Heart left ventricle (tissue), 16 donors: ENCODE measurements around the gene MUSK. TPM values are rescaled to one million over a fixed set of nuclear protein-coding genes. Genes with fewer than 3 reads are reported as not detected.
A peak's percentile ranks its signal among the peaks of the same experiment; 100 is the strongest.
"Not testable (repeated sequence)": the region's sequence is repeated elsewhere in the genome, so short reads cannot be mapped to it uniquely, and the experiment has no call there.

Experiments
- ATAC-seq, 4 donors: fragments of 200-7000 bp; cut with Tn5 transposase; one replicate each; pipeline ENCODE4 v1.9.1; 2020 to 2022; ENCODE audit warnings: moderate library complexity in 4 of 4, mild to moderate bottlenecking in 3 of 4, moderate number of reproducible peaks in 1 of 4
- DNase-seq, 5 donors: peaks; one replicate each; pipeline ENCODE4 v3.0.0-alpha.2; 2020
- H3K27ac ChIP-seq, 12 donors: fragments of 200-600 bp; sonication (generic) in 4 of 12; one replicate each; pipeline versions ENCODE4 v1.5.0 to v1.8.0; 2016 to 2022; ENCODE audit warnings: mild to moderate bottlenecking in 2 of 12
- H3K27me3 ChIP-seq, 9 donors: fragments of 200-600 bp; sonication (generic) in 2 of 9; one replicate each; pipeline versions ENCODE4 v1.5.1 to v1.8.0; 2016 to 2022; ENCODE audit warnings: mild to moderate bottlenecking in 3 of 9
- H3K36me3 ChIP-seq, 9 donors: fragments of 200-600 bp; sonication (generic) in 2 of 9; one replicate each; pipeline versions ENCODE4 v1.5.0 to v1.8.0; 2018 to 2022; ENCODE audit warnings: mild to moderate bottlenecking in 2 of 9
- H3K4me1 ChIP-seq, 12 donors: fragments of 200-600 bp; sonication (generic) in 4 of 12; one replicate each; pipeline versions ENCODE4 v1.5.0 to v1.8.0; 2016 to 2022; ENCODE audit warnings: mild to moderate bottlenecking in 3 of 12
- H3K4me3 ChIP-seq, 12 donors: fragments of 200-600 bp; sonication (generic) in 4 of 12; one replicate each; pipeline versions ENCODE4 v1.5.0 to v1.8.0; 2017 to 2022; ENCODE audit warnings: mild to moderate bottlenecking in 9 of 12, moderate library complexity in 4 of 12
- H3K9me3 ChIP-seq, 12 donors: fragments of 200-600 bp; sonication (generic) in 4 of 12; one replicate each; pipeline versions ENCODE4 v1.5.0 to v1.8.0; 2016 to 2022; ENCODE audit warnings: mild to moderate bottlenecking in 1 of 12
- POLR2A ChIP-seq, 2 donors: fragments of 450-650 bp; IDR thresholded peaks; one replicate each; pipeline ENCODE4 v1.6.1; 2017; ENCODE audit warnings: antibody characterized with exemption in 2 of 2, mild to moderate bottlenecking in 2 of 2, moderate library complexity in 2 of 2
- WGBS, 4 donors: extraction: QIAGEN DNeasy Blood & Tissue Kit in 2 of 4; methylation state at CpG; one replicate each; pipeline versions ENCODE4 v1.1.5 to v1.1.7; 2013 to 2018; 5-methylcytosine and 5-hydroxymethylcytosine counted together
- intact Hi-C, 10 donors: fragments of 100-400 bp; cut with DNase I; formaldehyde crosslinking; loops; one replicate each; pipeline versions ENCODE4 v1.11.1 to v1.14.2; 2022
- polyA plus RNA-seq, 2 donors: library from polyadenylated mRNA; stranded (reverse); fragments of 200-250 nt; gene quantifications; one replicate each; pipeline ENCODE4 v1.2.3, GENCODE V29; 2013
- total RNA-seq, 9 donors: library from RNA; depleted of rRNA in 2 of 9; stranded (reverse); fragments of >200 nt in 2 of 9; fragmentation: NEBNext Ultra II Directional in 3 of 9; extraction: Animal tissue kit (Norgen Biotek cat#: 25700) in 3 of 9; gene quantifications; one replicate each; pipeline versions ENCODE4 v1.1.0 to v1.2.4, GENCODE V29; 2016 to 2023
- TF ChIP-seq, protein P1 (sequence below), 12 donors: fragments of 200-600 bp; sonication (generic) in 4 of 12; IDR thresholded peaks; one replicate each; pipeline versions ENCODE4 v1.5.0 to v1.8.0; 2018 to 2022; ENCODE audit warnings: antibody characterized with exemption in 12 of 12, mild to moderate bottlenecking in 5 of 12
- donor health status: ischemic (EF 13 %, LVEDD 7.1; RV severe dilation, severe dysfunction).
- donor health status: healthy with polysubstance abuse.
- donor health status: DM: no; HTN: yes; CAD: no.
- donor health status: DM: no; HTN: no; CAD: no.
- donor health status: ischemic (EF 25% LVEDD 6.9; RV normal size, moderate dysfunction).
- donor health status: ischemic (EF 25% LVEDD 5.7; RV mildly dilated, moderate dysfunction).
- donor health status: healthy.
- donor health status: DM: yes; HTN: yes; CAD: no.
- donor health status: ischemic (EF 35%, LVEDD 5.7; RV mildly dilated, moderate dysfunction).
- donor health status: nonischemic (EF 11% LVEDD 7.7; RV severe dilation, severe dysfunction).
- donor health status: DM: yes; HTN: yes; CAD: no.
- donor health status: PGD.
- donor health status: ischemic (EF 29% LVEDD 5.4; RV normal size, mild dysfunction).
- donor health status: nonischemic (EF 23%, LVEDD 6.1; RV moderate dilation, normal function).

MUSK gene
- total and polyA plus RNA-seq, 11 donors = 0.23 to 6.0 (median 0.77) TPM

DNA sequence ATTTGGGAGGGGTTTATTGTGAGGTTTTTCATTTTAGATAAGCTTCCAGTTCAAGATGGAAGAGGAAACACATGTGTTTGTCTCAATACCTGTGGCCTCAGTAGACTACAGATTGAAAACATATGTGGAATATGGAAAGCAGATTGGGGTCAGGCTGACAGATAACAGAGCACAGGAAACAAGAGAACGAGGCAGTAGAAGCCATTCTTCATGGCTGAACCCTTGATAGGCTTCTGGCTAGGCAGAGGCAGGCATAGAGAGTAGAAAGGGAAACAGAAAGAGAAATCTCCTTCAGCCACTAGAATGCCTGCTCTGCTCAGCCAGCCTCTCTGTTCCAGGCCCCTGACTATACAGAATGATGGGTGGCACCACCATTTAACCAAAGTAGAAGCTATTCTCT lies 152.5 kb downstream of the MUSK start:
- ATAC-seq (no peak), DNase-seq (no peak)
- Histone ChIP-seq H3K27me3 (no peaks in the 10 kb centered on the region), H3K4me3 (no peak overlapping the region), H3K27ac (no peak overlapping the region), H3K4me1 (peaks cover 0 to 6% (median 0%) of the 10 kb centered on the region in 12 donors), H3K9me3 (peaks cover 0 to 14% (median 0%) of the 10 kb centered on the region in 12 donors), H3K36me3 (no peaks in the 10 kb centered on the region)
- intact Hi-C loops = no loop called here
- 10 to 24% (median 19%) methylated on average over 1 of the region's 1 CpG for WGBS, 4 donors
- TF ChIP-seq POLR2A (IDR thresholded peaks at IDR 0.05) = no peak
- TF ChIP-seq, protein P1, sequence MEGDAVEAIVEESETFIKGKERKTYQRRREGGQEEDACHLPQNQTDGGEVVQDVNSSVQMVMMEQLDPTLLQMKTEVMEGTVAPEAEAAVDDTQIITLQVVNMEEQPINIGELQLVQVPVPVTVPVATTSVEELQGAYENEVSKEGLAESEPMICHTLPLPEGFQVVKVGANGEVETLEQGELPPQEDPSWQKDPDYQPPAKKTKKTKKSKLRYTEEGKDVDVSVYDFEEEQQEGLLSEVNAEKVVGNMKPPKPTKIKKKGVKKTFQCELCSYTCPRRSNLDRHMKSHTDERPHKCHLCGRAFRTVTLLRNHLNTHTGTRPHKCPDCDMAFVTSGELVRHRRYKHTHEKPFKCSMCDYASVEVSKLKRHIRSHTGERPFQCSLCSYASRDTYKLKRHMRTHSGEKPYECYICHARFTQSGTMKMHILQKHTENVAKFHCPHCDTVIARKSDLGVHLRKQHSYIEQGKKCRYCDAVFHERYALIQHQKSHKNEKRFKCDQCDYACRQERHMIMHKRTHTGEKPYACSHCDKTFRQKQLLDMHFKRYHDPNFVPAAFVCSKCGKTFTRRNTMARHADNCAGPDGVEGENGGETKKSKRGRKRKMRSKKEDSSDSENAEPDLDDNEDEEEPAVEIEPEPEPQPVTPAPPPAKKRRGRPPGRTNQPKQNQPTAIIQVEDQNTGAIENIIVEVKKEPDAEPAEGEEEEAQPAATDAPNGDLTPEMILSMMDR (IDR thresholded peaks at IDR 0.05) = no peak

DNA sequence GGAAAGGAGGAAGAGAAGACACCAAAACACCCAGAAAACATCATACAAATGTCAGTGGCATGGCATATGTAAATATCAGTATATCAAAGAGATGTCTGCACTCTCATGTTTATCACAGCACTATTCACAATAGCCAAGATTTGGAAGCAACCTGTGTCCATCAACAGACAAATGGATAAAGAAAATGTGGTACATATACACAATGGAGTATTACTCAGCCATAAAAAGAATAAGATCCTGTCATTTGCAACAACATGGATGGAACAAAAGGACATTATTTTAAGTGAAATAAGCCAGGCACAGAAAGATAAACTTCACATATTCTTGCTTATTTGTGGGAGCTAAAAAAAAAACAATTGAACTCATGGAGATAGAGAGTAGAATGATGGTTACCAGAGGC lies 156.5 kb downstream of the MUSK start:
- DNase-seq, H3K27ac ChIP-seq, ATAC-seq, intact Hi-C loops, H3K36me3 ChIP-seq, H3K27me3 ChIP-seq, H3K4me1 ChIP-seq, H3K4me3 ChIP-seq: not testable (repeated sequence)
- H3K9me3 ChIP-seq = peaks cover 0 to 14% (median 0%) of the 10 kb centered on the region in 12 donors

DNA sequence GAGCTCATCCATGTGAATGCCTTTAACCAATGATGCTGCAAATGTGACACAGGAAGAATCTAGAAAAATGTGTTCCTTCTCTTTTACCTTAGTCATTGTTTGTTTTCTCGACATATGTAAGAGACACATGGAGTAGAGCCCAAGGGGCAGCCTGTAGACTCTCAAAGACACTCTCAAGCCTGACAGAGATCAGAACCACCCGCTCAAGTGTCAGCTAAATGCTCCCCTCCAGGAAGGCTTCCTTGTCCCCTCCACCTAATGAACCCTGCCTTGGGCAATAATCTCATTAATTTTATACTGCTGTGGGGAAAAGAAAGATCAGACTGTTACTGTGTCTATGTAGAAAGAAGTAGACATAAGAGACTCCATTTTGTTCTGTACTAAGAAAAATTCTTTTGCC lies 157.4 kb downstream of the MUSK start:
- Histone ChIP-seq H3K4me3 (no peak overlapping the region), H3K4me1 (peaks cover 0 to 8% (median 0%) of the 10 kb centered on the region in 12 donors), H3K27me3 (no peaks in the 10 kb centered on the region), H3K36me3 (no peaks in the 10 kb centered on the region), H3K9me3 (peaks cover 0 to 14% (median 0%) of the 10 kb centered on the region in 12 donors), H3K27ac (no peak overlapping the region)
- intact Hi-C loops = no loop called here
- 67 to 87% (median 73%) methylated on average over 2 of the region's 2 CpGs for WGBS, 4 donors
- no peak for TF ChIP-seq POLR2A (IDR thresholded peaks at IDR 0.05)
- TF ChIP-seq, protein P1 (IDR thresholded peaks at IDR 0.05) = no peak
- DNase-seq (no peak), ATAC-seq (no peak)

DNA sequence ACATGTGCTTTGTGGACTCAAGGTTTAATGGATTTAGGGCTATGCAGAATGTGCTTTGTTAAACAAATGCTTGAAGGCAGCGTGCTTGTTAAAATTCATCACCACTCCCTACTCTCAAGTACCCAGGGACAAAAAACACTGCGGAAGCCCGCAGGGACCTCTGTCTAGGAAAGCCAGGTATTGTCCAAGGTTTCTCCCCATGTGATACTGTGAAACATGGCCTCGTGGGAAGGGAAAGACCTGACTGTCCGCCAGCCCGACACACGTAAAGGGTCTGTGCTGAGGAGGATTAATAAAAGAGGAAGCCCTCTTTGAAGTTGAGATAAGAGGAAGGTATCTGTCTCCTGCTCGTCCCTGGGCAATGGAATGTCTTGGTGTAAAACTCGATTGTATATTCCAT lies 157.8 kb downstream of the MUSK start:
- H3K27me3 ChIP-seq, intact Hi-C loops, H3K4me1 ChIP-seq, H3K4me3 ChIP-seq, H3K36me3 ChIP-seq, H3K27ac ChIP-seq, DNase-seq, ATAC-seq: not testable (repeated sequence)
- 67 to 72% (median 71%) methylated on average over 8 to 9 of the region's 9 CpGs for WGBS, 4 donors
- peaks cover 0 to 14% (median 0%) of the 10 kb centered on the region in 12 donors for H3K9me3 ChIP-seq

DNA sequence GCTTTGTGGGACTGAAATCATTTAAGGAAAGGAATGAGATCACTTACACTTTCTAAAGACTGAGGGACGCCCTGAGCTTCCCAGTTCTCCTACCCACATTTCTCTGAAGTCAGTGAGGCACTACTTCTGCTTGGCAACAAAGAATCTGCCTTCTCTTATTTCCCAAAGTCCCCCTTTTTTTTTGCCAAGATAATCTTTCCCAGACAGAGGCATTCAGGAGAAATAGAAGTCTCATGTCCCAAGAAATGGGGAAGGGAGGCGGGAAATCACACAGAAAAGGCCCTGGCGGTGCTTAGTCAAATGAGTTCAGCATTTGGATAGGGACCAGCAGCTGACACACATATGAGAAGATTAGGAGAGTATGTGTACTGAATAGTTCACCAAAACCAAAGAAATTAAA lies 159.7 kb downstream of the MUSK start:
- 58 to 72% (median 60%) methylated on average over 3 of the region's 3 CpGs for WGBS, 4 donors
- peak in 4 of 5 donors; percentile 37 to 60 (median 50) for DNase-seq
- H3K9me3 ChIP-seq = peaks cover 0 to 14% (median 0%) of the 10 kb centered on the region in 12 donors
- peak; percentile 73 to 95 (median 78) for ATAC-seq
- peaks cover 0 to 8% (median 0%) of the 10 kb centered on the region in 12 donors for H3K4me1 ChIP-seq
- intact Hi-C loops = no loop called here
- peak overlapping the region in 8 of 12 donors; percentile 22 to 64 (median 46) for H3K27ac ChIP-seq
- H3K27me3 ChIP-seq = no peaks in the 10 kb centered on the region
- H3K4me3 ChIP-seq = no peak overlapping the region
- H3K36me3 ChIP-seq = no peaks in the 10 kb centered on the region
- TF ChIP-seq, protein P1 (IDR thresholded peaks at IDR 0.05) = no peak
- no peak for TF ChIP-seq POLR2A (IDR thresholded peaks at IDR 0.05)
